Hepatocyte (in vitro differentiated cells): ENCODE data around the gene TMEM184B. TPM values are rescaled to one million over a fixed set of nuclear protein-coding genes. Genes with fewer than 3 reads are reported as not detected.
A peak's percentile ranks its signal among the peaks of the same experiment; 100 is the strongest.

Experiments used
- DNase-seq: peaks from one replicate; pipeline ENCODE4 v3.0.0-alpha.2; 2016; ENCODE audit warnings: low spot score
- H2AFZ ChIP-seq: fragments of 200-600 bp; sonication (generic); 2 replicates; pipeline ENCODE4 v1.6.0; 2016; ENCODE audit warnings: antibody characterized with exemption, mild to moderate bottlenecking
- H3K27ac ChIP-seq: fragments of 200-600 bp; sonication (generic); 2 replicates; pipeline ENCODE4 v1.5.1; 2016; ENCODE audit warnings: mild to moderate bottlenecking
- H3K27me3 ChIP-seq: fragments of 200-600 bp; sonication (generic); 2 replicates; pipeline ENCODE4 v1.6.1; 2016
- H3K36me3 ChIP-seq: fragments of 200-600 bp; sonication (generic); replicated peaks from 2 replicates; pipeline ENCODE4 v1.5.1; 2016; ENCODE audit warnings: low read depth; ENCODE audit not compliant: insufficient read depth
- H3K4me1 ChIP-seq: fragments of 200-600 bp; sonication (generic); 2 replicates; pipeline ENCODE4 v1.5.1; 2016; ENCODE audit warnings: mild to moderate bottlenecking, moderate library complexity; ENCODE audit not compliant: insufficient read depth
- H3K4me2 ChIP-seq: fragments of 200-600 bp; sonication (generic); 2 replicates; pipeline ENCODE4 v1.6.0; 2016
- H3K4me3 ChIP-seq: fragments of 200-600 bp; sonication (generic); 2 replicates; pipeline ENCODE4 v1.5.1; 2016; ENCODE audit warnings: mild to moderate bottlenecking
- H3K79me2 ChIP-seq: fragments of 200-600 bp; sonication (generic); 2 replicates; pipeline ENCODE4 v1.6.0; 2017; ENCODE audit warnings: mild to moderate bottlenecking
- H3K9me2 ChIP-seq: fragments of 200-600 bp; sonication (generic); replicated peaks from 2 replicates; pipeline ENCODE4 v1.6.0; 2017; ENCODE audit warnings: mild to moderate bottlenecking; ENCODE audit not compliant: insufficient read depth
- H3K9me3 ChIP-seq: fragments of 200-600 bp; sonication (generic); 2 replicates; pipeline ENCODE4 v1.5.1; 2016; ENCODE audit warnings: low read depth, mild to moderate bottlenecking
- H4K20me1 ChIP-seq: fragments of 200-600 bp; sonication (generic); 2 replicates; pipeline ENCODE4 v1.6.0; 2016; ENCODE audit warnings: mild to moderate bottlenecking; ENCODE audit not compliant: insufficient read depth, poor library complexity, severe bottlenecking
- CTCF ChIP-seq: fragments of 200-600 bp; sonication (generic); IDR thresholded peaks from 2 replicates; pipeline ENCODE4 v1.5.1; 2016; ENCODE audit warnings: antibody characterized with exemption, mild to moderate bottlenecking; ENCODE audit not compliant: poor library complexity
- EZH2 ChIP-seq: fragments of 200-600 bp; sonication (generic); IDR thresholded peaks from 2 replicates; pipeline ENCODE4 v1.6.1; 2016; ENCODE audit warnings: antibody characterized with exemption, mild to moderate bottlenecking, borderline replicate concordance
- EZH2phosphoT487 ChIP-seq: fragments of 200-600 bp; sonication (generic); IDR thresholded peaks from one replicate; pipeline ENCODE4 v1.6.1; 2018; ENCODE audit warnings: antibody characterized with exemption, mild to moderate bottlenecking, low read depth, moderate library complexity; ENCODE audit not compliant: unreplicated experiment, severe bottlenecking
- WGBS: methylation state at CpG from one replicate; pipeline ENCODE4 v1.1.6; 2016; ENCODE audit warnings: low lambda C conversion rate; ENCODE audit errors: missing lambda C conversion rate; 5-methylcytosine and 5-hydroxymethylcytosine counted together
- polyA plus RNA-seq: library from polyadenylated mRNA; unstranded; fragments of >200 nt; fragmentation: Nextera tagmentation; extraction: Ambion mirVana; gene quantifications from 2 replicates; pipeline ENCODE4 v1.2.1, GENCODE V29; 2016
- total RNA-seq: library from RNA; depleted of rRNA; stranded (reverse); fragments of >200 nt; gene quantifications from 2 replicates; pipeline ENCODE4 v1.2.3, GENCODE V29; 2014

TMEM184B gene
- total and polyA plus RNA-seq, 2 experiments from 2014 or later, result 58.2 to 102 TPM

GRCh38 chr22:38269466-38269865 is 3.3 kb downstream of the TMEM184B start:
- no peak for TF ChIP-seq EZH2phosphoT487
- TF ChIP-seq EZH2, result no peak
- no peak for TF ChIP-seq CTCF
- no peak overlapping the region for H3K4me2 ChIP-seq
- H3K4me3 ChIP-seq, result no peak overlapping the region
- H3K4me1 ChIP-seq, result peaks cover 37% of the 10 kb centered on the region
- H3K9me2 ChIP-seq, result no peaks in the 10 kb centered on the region
- peaks cover 72% of the 10 kb centered on the region for H4K20me1 ChIP-seq
- no peak for DNase-seq
- H2AFZ ChIP-seq, result no peak overlapping the region
- no peak overlapping the region for H3K27ac ChIP-seq
- H3K9me3 ChIP-seq, result no peaks in the 10 kb centered on the region
- no peaks in the 10 kb centered on the region for H3K36me3 ChIP-seq
- WGBS, result 98% methylated on average over 7 of the region's 7 CpGs
- peaks cover 90% of the 10 kb centered on the region for H3K79me2 ChIP-seq
- no peaks in the 10 kb centered on the region for H3K27me3 ChIP-seq

GRCh38 chr22:38267086-38267485 is 5.7 kb downstream of the TMEM184B start:
- H2AFZ ChIP-seq, result no peak overlapping the region
- no peaks in the 10 kb centered on the region for H3K9me2 ChIP-seq
- peaks cover 30% of the 10 kb centered on the region for H3K4me1 ChIP-seq
- no peaks in the 10 kb centered on the region for H3K9me3 ChIP-seq
- no peak for DNase-seq
- no peak overlapping the region for H3K27ac ChIP-seq
- no peak for TF ChIP-seq CTCF
- TF ChIP-seq EZH2phosphoT487, result no peak
- TF ChIP-seq EZH2, result no peak
- H4K20me1 ChIP-seq, result peaks cover 79% of the 10 kb centered on the region
- H3K36me3 ChIP-seq, result no peaks in the 10 kb centered on the region
- H3K4me3 ChIP-seq, result no peak overlapping the region
- peaks cover 100% of the 10 kb centered on the region for H3K79me2 ChIP-seq
- H3K27me3 ChIP-seq, result no peaks in the 10 kb centered on the region
- 78% methylated on average over 3 of the region's 4 CpGs for WGBS
- no peak overlapping the region for H3K4me2 ChIP-seq

- TF ChIP-seq EZH2phosphoT487, result no peak
- Histone ChIP-seq H2AFZ (no peak overlapping the region), H3K4me2 (no peak overlapping the region), H3K79me2 (peaks cover 100% of the 10 kb centered on the region), H3K4me3 (no peak overlapping the region), H3K27me3 (no peaks in the 10 kb centered on the region), H3K27ac (peak overlapping the region; percentile 58), H3K9me2 (no peaks in the 10 kb centered on the region), H3K9me3 (no peaks in the 10 kb centered on the region), H3K36me3 (no peaks in the 10 kb centered on the region), H4K20me1 (peaks cover 74% of the 10 kb centered on the region), H3K4me1 (peaks cover 27% of the 10 kb centered on the region)
- WGBS, result 57% methylated on average over 8 of the region's 8 CpGs
- DNase-seq, result no peak
Observed at GRCh38 chr22:38266120-38266519, 6.7 kb downstream of the TMEM184B start.

- no peaks in the 10 kb centered on the region for H3K27me3 ChIP-seq
Observed at GRCh38 chr22:38264322-38264843, 8.4 kb downstream of the TMEM184B start.

More at GRCh38 chr22:38264322-38264843, 8.4 kb downstream of the TMEM184B start:
- Histone ChIP-seq H3K9me2 (no peaks in the 10 kb centered on the region), H3K27ac (no peak overlapping the region), H3K9me3 (no peaks in the 10 kb centered on the region), H3K36me3 (no peaks in the 10 kb centered on the region), H3K4me1 (peaks cover 22% of the 10 kb centered on the region), H3K4me2 (no peak overlapping the region), H3K4me3 (no peak overlapping the region), H4K20me1 (peaks cover 56% of the 10 kb centered on the region), H2AFZ (no peak overlapping the region), H3K79me2 (peaks cover 100% of the 10 kb centered on the region)
- TF ChIP-seq EZH2 (no peak), EZH2phosphoT487 (no peak), CTCF (no peak)
- DNase-seq, result no peak
- 90% methylated on average over 6 of the region's 6 CpGs for WGBS
